WTC11 (cell line): ENCODE measurements around the gene EEFSEC. TPM values are rescaled to one million over a fixed set of nuclear protein-coding genes. Genes with fewer than 3 reads are reported as not detected.

Experiments
- ATAC-seq: fragments of 200-7000 bp; cut with Tn5 transposase; 2 replicates; pipeline ENCODE4 v1.10.0; 2021; ENCODE audit warnings: mild to moderate bottlenecking, moderate library complexity
- CTCF ChIA-PET: fragments of 300-600 bp; sonication (Branson Sonifier 250); formaldehyde crosslinking; loops from one replicate; lab custom pipeline; 2021; ENCODE audit warnings: antibody characterized with exemption; lab: Charles Lee
- POLR2A ChIA-PET: fragments of 350-600 bp; sonication (Branson Sonifier 250); formaldehyde crosslinking; loops from one replicate; lab custom pipeline; 2021; ENCODE audit warnings: antibody characterized with exemption; lab: Charles Lee
- DNase-seq: peaks from one replicate; pipeline ENCODE4 v3.0.0; 2021; ENCODE audit warnings: low spot score
- H3K27ac Mint-ChIP-seq: 2 replicates; pipeline ENCODE4 v1.8.0; 2021; ENCODE audit warnings: mixed read lengths
- H3K27me3 Mint-ChIP-seq: 2 replicates; pipeline ENCODE4 v1.8.0; 2021; ENCODE audit warnings: low read depth, mild to moderate bottlenecking, moderate library complexity, mixed read lengths
- H3K36me3 Mint-ChIP-seq: 2 replicates; pipeline ENCODE4 v1.8.0; 2021; ENCODE audit warnings: mixed read lengths
- H3K4me1 Mint-ChIP-seq: 2 replicates; pipeline ENCODE4 v1.8.0; 2022; ENCODE audit warnings: mixed read lengths
- H3K4me3 Mint-ChIP-seq: 2 replicates; pipeline ENCODE4 v1.8.0; 2021; ENCODE audit warnings: mild to moderate bottlenecking, moderate library complexity, mixed read lengths
- H3K9me3 Mint-ChIP-seq: 2 replicates; pipeline ENCODE4 v1.8.0; 2021; ENCODE audit warnings: mixed read lengths
- CREM ChIP-seq: sonication (generic); formaldehyde crosslinking; IDR thresholded peaks from 2 replicates; pipeline ENCODE4 v1.8.1; 2022; ENCODE audit warnings: mild to moderate bottlenecking, missing genetic modification reagents, moderate library complexity
- ETV6 ChIP-seq: sonication (generic); formaldehyde crosslinking; IDR thresholded peaks from 2 replicates; pipeline ENCODE4 v1.8.1; 2022; ENCODE audit warnings: mild to moderate bottlenecking, missing genetic modification reagents
- JUN ChIP-seq: sonication (generic); formaldehyde crosslinking; IDR thresholded peaks from 2 replicates; pipeline ENCODE4 v1.8.0; 2023; ENCODE audit warnings: mild to moderate bottlenecking, missing genetic modification reagents
- KAT7 ChIP-seq: sonication (generic); formaldehyde crosslinking; IDR thresholded peaks from 2 replicates; pipeline ENCODE4 v1.8.1; 2023; ENCODE audit warnings: missing genetic modification reagents, mild to moderate bottlenecking, borderline replicate concordance
- NFYB ChIP-seq: sonication (generic); formaldehyde crosslinking; conservative IDR thresholded peaks from 2 replicates; pipeline ENCODE4 v1.8.0; 2022; ENCODE audit warnings: low read depth, missing genetic modification reagents
- PRRX2 ChIP-seq: fragments of 250-450 bp; sonication (Bioruptor Pico); IDR thresholded peaks from 2 replicates; pipeline ENCODE4 v1.8.0; 2021; ENCODE audit warnings: mild to moderate bottlenecking
- RORB ChIP-seq: fragments of 250-450 bp; sonication (Bioruptor Pico); IDR thresholded peaks from 2 replicates; pipeline ENCODE4 v1.9.0; 2021; ENCODE audit warnings: mild to moderate bottlenecking
- SP1 ChIP-seq: sonication (generic); formaldehyde crosslinking; conservative IDR thresholded peaks from 2 replicates; pipeline ENCODE4 v1.8.1; 2022; ENCODE audit warnings: missing genetic modification reagents
- TCF7 ChIP-seq: sonication (generic); formaldehyde crosslinking; IDR thresholded peaks from 2 replicates; pipeline ENCODE4 v1.8.0; 2022; ENCODE audit warnings: mild to moderate bottlenecking, low read depth, missing genetic modification reagents, moderate library complexity
- ZBTB43 ChIP-seq: sonication (generic); formaldehyde crosslinking; IDR thresholded peaks from 2 replicates; pipeline ENCODE4 v1.8.1; 2023; ENCODE audit warnings: mild to moderate bottlenecking, missing genetic modification reagents
- ZNF121 ChIP-seq: sonication (generic); formaldehyde crosslinking; IDR thresholded peaks from 2 replicates; pipeline ENCODE4 v1.8.0; 2023; ENCODE audit warnings: missing genetic modification reagents
- ZNF232 ChIP-seq: sonication (generic); formaldehyde crosslinking; IDR thresholded peaks from 2 replicates; pipeline ENCODE4 v1.8.0; 2022; ENCODE audit warnings: mild to moderate bottlenecking, missing genetic modification reagents
- ZNF423 ChIP-seq: fragments of 250-450 bp; sonication (Bioruptor Pico); IDR thresholded peaks from 2 replicates; pipeline ENCODE4 v2.1.2; 2022; ENCODE audit warnings: mild to moderate bottlenecking, moderate library complexity
- total RNA-seq: library from RNA; stranded (reverse); gene quantifications from 3 replicates; pipeline ENCODE4 v1.2.3, GENCODE V29; 2021
- TF ChIP-seq, protein P1 (sequence below): sonication (generic); formaldehyde crosslinking; IDR thresholded peaks from 2 replicates; pipeline ENCODE4 v1.8.1; 2022; ENCODE audit warnings: low read depth, mild to moderate bottlenecking, moderate library complexity, missing genetic modification reagents, borderline replicate concordance
- TF ChIP-seq, protein P2 (sequence below): sonication (generic); formaldehyde crosslinking; conservative IDR thresholded peaks from 2 replicates; pipeline ENCODE4 v1.8.1; 2022; ENCODE audit warnings: mild to moderate bottlenecking, missing genetic modification reagents
- TF ChIP-seq, protein P3 (sequence below): sonication (generic); formaldehyde crosslinking; conservative IDR thresholded peaks from 2 replicates; pipeline ENCODE4 v1.8.1; 2023; ENCODE audit warnings: mild to moderate bottlenecking, low read depth, missing genetic modification reagents, moderate library complexity
- TF ChIP-seq, protein P4 (sequence below): fragments of 250-450 bp; sonication (Bioruptor Pico); IDR thresholded peaks from 2 replicates; pipeline ENCODE4 v1.8.0; 2021; ENCODE audit warnings: mild to moderate bottlenecking

Gene EEFSEC
- total RNA-seq, 1 experiment from 2014 or later, result 13.7 TPM

DNA sequence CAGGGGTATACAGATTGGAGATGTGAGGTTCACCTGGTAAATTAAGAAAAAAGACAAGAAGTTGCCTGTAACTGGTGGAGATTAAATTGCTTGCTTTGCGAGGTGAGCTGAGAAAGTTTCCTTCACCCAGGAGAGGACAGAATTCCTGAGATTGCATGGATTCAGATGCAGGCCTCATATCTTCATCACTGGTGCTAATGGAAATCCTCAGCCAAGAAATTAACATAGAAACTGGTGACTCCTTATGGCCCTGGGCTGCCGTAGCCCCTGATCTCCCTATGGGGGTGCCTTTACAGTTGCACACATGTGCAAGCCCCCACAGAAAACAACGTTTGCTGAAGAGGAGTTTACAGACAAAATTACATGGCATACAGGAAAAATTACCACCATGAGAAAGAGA, 68.0 kb downstream of the EEFSEC start (continued):
- no peak for TF ChIP-seq ZNF423 (CRISPR knock-in tag)
- no peak for TF ChIP-seq KAT7 (CRISPR knock-in tag)

- Mint-ChIP-seq H3K4me3 (no peak overlapping the region), H3K36me3 (peaks cover 36% of the 10 kb centered on the region), H3K27me3 (no peaks in the 10 kb centered on the region), H3K9me3 (peaks cover 35% of the 10 kb centered on the region), H3K27ac (no peak overlapping the region), H3K4me1 (peaks cover 21% of the 10 kb centered on the region)
- CTCF ChIA-PET, result no interaction called here
- DNase-seq (no peak), ATAC-seq (no peak)
- POLR2A ChIA-PET, result no interaction called here
- TF ChIP-seq TCF7 (CRISPR knock-in tag) (no peak), JUN (CRISPR knock-in tag) (no peak), ZBTB43 (CRISPR knock-in tag) (no peak), ZNF423 (CRISPR knock-in tag) (no peak)
- TF ChIP-seq, protein P1, sequence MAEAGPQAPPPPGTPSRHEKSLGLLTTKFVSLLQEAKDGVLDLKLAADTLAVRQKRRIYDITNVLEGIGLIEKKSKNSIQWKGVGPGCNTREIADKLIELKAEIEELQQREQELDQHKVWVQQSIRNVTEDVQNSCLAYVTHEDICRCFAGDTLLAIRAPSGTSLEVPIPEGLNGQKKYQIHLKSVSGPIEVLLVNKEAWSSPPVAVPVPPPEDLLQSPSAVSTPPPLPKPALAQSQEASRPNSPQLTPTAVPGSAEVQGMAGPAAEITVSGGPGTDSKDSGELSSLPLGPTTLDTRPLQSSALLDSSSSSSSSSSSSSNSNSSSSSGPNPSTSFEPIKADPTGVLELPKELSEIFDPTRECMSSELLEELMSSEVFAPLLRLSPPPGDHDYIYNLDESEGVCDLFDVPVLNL (CRISPR knock-in tag), result no peak
Measured at GRCh38 chr3:128222796-128223385, 69.6 kb downstream of the EEFSEC start.

- Mint-ChIP-seq H3K9me3 (peaks cover 26% of the 10 kb centered on the region), H3K4me3 (no peak overlapping the region), H3K4me1 (peaks cover 27% of the 10 kb centered on the region), H3K27ac (no peak overlapping the region), H3K27me3 (no peaks in the 10 kb centered on the region), H3K36me3 (peaks cover 28% of the 10 kb centered on the region)
- ATAC-seq (peak; percentile 29; the same call in 1 of the 2 replicates), DNase-seq (no peak)
- ChIA-PET CTCF (interaction anchor here (0.7 to 2.9 kb wide), 35 partner anchors 8 to 358 kb away, joined by 3 to 52 read pairs (median 5); partner anchors contain the start of genes EEFSEC and RUVBL1), POLR2A (interaction anchor here (0.9 kb wide), 1 partner anchor 28 kb away, joined by 3 read pairs; no protein-coding TSS in a partner anchor)
- TF ChIP-seq, protein P2, sequence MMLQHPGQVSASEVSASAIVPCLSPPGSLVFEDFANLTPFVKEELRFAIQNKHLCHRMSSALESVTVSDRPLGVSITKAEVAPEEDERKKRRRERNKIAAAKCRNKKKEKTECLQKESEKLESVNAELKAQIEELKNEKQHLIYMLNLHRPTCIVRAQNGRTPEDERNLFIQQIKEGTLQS (CRISPR knock-in tag), result no peak
- no peak for TF ChIP-seq RORB (CRISPR knock-in tag)
- TF ChIP-seq ZNF121 (CRISPR knock-in tag), result no peak
- no peak for TF ChIP-seq CREM (CRISPR knock-in tag)
- TF ChIP-seq, protein P3, sequence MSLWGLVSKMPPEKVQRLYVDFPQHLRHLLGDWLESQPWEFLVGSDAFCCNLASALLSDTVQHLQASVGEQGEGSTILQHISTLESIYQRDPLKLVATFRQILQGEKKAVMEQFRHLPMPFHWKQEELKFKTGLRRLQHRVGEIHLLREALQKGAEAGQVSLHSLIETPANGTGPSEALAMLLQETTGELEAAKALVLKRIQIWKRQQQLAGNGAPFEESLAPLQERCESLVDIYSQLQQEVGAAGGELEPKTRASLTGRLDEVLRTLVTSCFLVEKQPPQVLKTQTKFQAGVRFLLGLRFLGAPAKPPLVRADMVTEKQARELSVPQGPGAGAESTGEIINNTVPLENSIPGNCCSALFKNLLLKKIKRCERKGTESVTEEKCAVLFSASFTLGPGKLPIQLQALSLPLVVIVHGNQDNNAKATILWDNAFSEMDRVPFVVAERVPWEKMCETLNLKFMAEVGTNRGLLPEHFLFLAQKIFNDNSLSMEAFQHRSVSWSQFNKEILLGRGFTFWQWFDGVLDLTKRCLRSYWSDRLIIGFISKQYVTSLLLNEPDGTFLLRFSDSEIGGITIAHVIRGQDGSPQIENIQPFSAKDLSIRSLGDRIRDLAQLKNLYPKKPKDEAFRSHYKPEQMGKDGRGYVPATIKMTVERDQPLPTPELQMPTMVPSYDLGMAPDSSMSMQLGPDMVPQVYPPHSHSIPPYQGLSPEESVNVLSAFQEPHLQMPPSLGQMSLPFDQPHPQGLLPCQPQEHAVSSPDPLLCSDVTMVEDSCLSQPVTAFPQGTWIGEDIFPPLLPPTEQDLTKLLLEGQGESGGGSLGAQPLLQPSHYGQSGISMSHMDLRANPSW, result no peak
- no peak for TF ChIP-seq PRRX2 (CRISPR knock-in tag)
- TF ChIP-seq ZBTB43 (CRISPR knock-in tag), result no peak
- no peak for TF ChIP-seq ZNF232 (CRISPR knock-in tag)
- TF ChIP-seq ETV6 (CRISPR knock-in tag), result no peak
- TF ChIP-seq SP1 (CRISPR knock-in tag), result no peak
- TF ChIP-seq NFYB (CRISPR knock-in tag), result no peak
- TF ChIP-seq, protein P4, sequence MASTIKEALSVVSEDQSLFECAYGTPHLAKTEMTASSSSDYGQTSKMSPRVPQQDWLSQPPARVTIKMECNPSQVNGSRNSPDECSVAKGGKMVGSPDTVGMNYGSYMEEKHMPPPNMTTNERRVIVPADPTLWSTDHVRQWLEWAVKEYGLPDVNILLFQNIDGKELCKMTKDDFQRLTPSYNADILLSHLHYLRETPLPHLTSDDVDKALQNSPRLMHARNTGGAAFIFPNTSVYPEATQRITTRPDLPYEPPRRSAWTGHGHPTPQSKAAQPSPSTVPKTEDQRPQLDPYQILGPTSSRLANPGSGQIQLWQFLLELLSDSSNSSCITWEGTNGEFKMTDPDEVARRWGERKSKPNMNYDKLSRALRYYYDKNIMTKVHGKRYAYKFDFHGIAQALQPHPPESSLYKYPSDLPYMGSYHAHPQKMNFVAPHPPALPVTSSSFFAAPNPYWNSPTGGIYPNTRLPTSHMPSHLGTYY, result no peak
Measured at GRCh38 chr3:128226186-128226725, 73.0 kb downstream of the EEFSEC start.
